Vagina (tissue), 2 donors: ENCODE data around the gene B3GALT4. TPM values are rescaled to one million over a fixed set of nuclear protein-coding genes. Genes with fewer than 3 reads are reported as not detected.
A peak's percentile ranks its signal among the peaks of the same experiment; 100 is the strongest.

Experiments
- DNase-seq, 2 donors: peaks; one replicate each; pipeline ENCODE4 v3.0.0-alpha.2; 2017; ENCODE audit errors: extremely low spot score in 2 of 2
- H3K27ac ChIP-seq: fragments of 200-600 bp; sonication (generic); one replicate; pipeline ENCODE4 v1.5.1; 2019
- H3K27me3 ChIP-seq: fragments of 200-600 bp; sonication (generic); one replicate; pipeline ENCODE4 v1.5.1; 2019
- H3K36me3 ChIP-seq, 2 donors: fragments of 200-600 bp; sonication (generic); one replicate each; pipeline ENCODE4 v1.5.1; 2017 to 2019
- H3K4me1 ChIP-seq: fragments of 200-600 bp; sonication (generic); one replicate; pipeline ENCODE4 v1.5.1; 2019
- H3K4me3 ChIP-seq, 2 donors: fragments of 200-600 bp; sonication (generic); 1 replicate in 1 of 2; 2 replicates in 1 of 2; pipeline ENCODE4 v1.5.1; 2016 to 2019
- H3K9me3 ChIP-seq: fragments of 200-600 bp; sonication (generic); one replicate; pipeline ENCODE4 v1.5.1; 2019
- POLR2A ChIP-seq, 2 donors: fragments of 450-650 bp; IDR thresholded peaks; one replicate each; pipeline ENCODE4 v1.6.1; 2017; ENCODE audit warnings: antibody characterized with exemption in 2 of 2, mild to moderate bottlenecking in 2 of 2, moderate library complexity in 2 of 2
- POLR2AphosphoS5 ChIP-seq, 2 donors: sonication (generic); formaldehyde crosslinking; IDR thresholded peaks; one replicate each; pipeline ENCODE4 v1.9.0; 2017; ENCODE audit warnings: antibody characterized with exemption in 2 of 2, mild to moderate bottlenecking in 2 of 2, low read depth in 1 of 2; ENCODE audit not compliant: insufficient read depth in 1 of 2
- intact Hi-C: fragments of 100-400 bp; cut with DNase I; formaldehyde crosslinking; loops from one replicate; pipeline ENCODE4 v1.15.1; 2023
- total RNA-seq: library from RNA; depleted of rRNA; stranded (reverse); fragments of >200 nt; gene quantifications from one replicate; pipeline ENCODE4 v1.2.3, GENCODE V29; 2016
- TF ChIP-seq, protein P1 (sequence below), 3 experiments: fragments of 450-650 bp in 2 of 3; fragments of 200-600 bp in 1 of 3; sonication (generic) in 1 of 3; IDR thresholded peaks; one replicate each; pipeline ENCODE4 v1.5.1; 2017 to 2019; ENCODE audit warnings: antibody characterized with exemption in 3 of 3, mild to moderate bottlenecking in 2 of 3, moderate library complexity in 2 of 3

The B3GALT4 gene
- total RNA-seq, 1 donor from 2014 or later = 14.0 TPM

DNA sequence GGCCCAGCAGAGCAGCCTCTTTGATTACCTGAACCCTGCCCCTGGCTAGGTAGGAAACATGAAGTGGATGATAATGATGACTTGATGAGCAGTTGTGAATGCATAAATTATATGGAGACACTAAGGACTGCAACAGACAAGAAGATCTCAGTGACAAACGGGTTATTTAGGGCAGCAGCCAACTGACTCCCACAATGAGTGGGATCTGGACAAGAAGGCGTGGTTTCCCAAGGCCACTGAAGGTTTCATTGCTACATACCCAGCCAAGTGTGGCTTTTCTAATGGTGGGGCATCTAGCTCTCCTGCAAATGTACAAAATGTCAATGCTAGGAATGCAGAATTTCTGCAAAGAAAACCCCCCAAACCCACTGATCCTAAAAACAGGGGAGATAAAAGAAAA is 39.2 kb upstream of the B3GALT4 start:
- Histone ChIP-seq H3K4me1 (no peaks in the 10 kb centered on the region), H3K4me3 (no peak overlapping the region), H3K27ac (no peak overlapping the region), H3K36me3 (no peaks in the 10 kb centered on the region), H3K27me3 (no peaks in the 10 kb centered on the region), H3K9me3 (no peaks in the 10 kb centered on the region)
- DNase-seq = no peak
- no peak for TF ChIP-seq POLR2A (IDR thresholded peaks at IDR 0.05)
- no peak for TF ChIP-seq POLR2AphosphoS5 (IDR thresholded peaks at IDR 0.05; ENCODE audit: insufficient read depth in 1 of 2, low read depth in 1 of 2)
- TF ChIP-seq, protein P1, sequence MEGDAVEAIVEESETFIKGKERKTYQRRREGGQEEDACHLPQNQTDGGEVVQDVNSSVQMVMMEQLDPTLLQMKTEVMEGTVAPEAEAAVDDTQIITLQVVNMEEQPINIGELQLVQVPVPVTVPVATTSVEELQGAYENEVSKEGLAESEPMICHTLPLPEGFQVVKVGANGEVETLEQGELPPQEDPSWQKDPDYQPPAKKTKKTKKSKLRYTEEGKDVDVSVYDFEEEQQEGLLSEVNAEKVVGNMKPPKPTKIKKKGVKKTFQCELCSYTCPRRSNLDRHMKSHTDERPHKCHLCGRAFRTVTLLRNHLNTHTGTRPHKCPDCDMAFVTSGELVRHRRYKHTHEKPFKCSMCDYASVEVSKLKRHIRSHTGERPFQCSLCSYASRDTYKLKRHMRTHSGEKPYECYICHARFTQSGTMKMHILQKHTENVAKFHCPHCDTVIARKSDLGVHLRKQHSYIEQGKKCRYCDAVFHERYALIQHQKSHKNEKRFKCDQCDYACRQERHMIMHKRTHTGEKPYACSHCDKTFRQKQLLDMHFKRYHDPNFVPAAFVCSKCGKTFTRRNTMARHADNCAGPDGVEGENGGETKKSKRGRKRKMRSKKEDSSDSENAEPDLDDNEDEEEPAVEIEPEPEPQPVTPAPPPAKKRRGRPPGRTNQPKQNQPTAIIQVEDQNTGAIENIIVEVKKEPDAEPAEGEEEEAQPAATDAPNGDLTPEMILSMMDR (IDR thresholded peaks at IDR 0.05) = no peak
- intact Hi-C loops = no loop called here

DNA sequence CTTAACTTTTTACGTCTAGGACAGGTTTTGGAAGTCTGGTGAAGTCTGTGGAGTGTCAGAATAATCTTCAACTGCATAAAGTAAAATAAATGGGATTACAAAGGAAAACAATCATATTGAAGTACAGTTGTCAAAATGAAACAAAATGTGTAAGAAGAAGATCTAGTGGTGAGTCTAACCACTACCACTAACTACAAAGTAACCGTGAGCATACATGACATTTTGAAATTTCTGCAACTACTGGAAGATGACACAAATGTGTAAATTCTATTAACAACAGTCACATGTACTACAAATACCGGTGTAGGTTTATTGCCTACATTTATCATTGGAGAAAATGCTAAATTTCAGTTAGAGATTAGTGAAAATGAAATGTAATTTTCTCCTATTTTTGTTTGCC is 35.0 kb upstream of the B3GALT4 start:
- no peaks in the 10 kb centered on the region for H3K9me3 ChIP-seq
- H3K4me3 ChIP-seq = no peak overlapping the region
- H3K27me3 ChIP-seq = no peaks in the 10 kb centered on the region
- no peak overlapping the region for H3K27ac ChIP-seq
- TF ChIP-seq POLR2A (IDR thresholded peaks at IDR 0.05) (no peak), POLR2AphosphoS5 (IDR thresholded peaks at IDR 0.05; ENCODE audit: insufficient read depth in 1 of 2, low read depth in 1 of 2) (no peak)
- TF ChIP-seq, protein P1 (IDR thresholded peaks at IDR 0.05) = no peak
- H3K4me1 ChIP-seq = no peaks in the 10 kb centered on the region
- intact Hi-C loops = loop anchor here (10.0 kb wide), 1 partner anchor 127 kb away; no protein-coding TSS in a partner anchor
- H3K36me3 ChIP-seq = no peaks in the 10 kb centered on the region
- DNase-seq = no peak

DNA sequence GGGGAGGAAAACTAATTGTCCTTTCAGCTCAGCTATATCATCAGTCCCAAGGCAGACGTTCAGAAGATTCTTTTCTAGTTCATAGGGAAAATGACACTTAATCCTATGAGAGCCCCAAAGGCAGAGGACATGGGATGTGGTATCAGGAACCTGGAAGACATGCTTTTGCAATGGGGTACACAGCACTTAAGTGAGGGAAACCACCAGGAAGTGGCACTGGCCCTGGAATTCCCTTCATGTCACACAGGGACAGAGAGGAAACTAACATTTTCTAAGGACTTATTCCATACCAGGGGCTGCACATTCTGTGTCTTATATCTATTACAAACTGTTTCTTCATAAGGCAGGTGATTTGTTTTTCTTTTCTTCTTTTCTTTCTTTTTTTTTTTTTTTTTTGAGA is 33.4 kb upstream of the B3GALT4 start:
- Histone ChIP-seq H3K4me1 (peaks cover 6% of the 10 kb centered on the region), H3K9me3 (no peaks in the 10 kb centered on the region), H3K4me3 (no peak overlapping the region), H3K36me3 (no peaks in the 10 kb centered on the region), H3K27me3 (no peaks in the 10 kb centered on the region), H3K27ac (no peak overlapping the region)
- no peak for DNase-seq
- intact Hi-C loops = loop anchor here (10.0 kb wide), 1 partner anchor 129 kb away; no protein-coding TSS in a partner anchor
- TF ChIP-seq POLR2A (IDR thresholded peaks at IDR 0.05) (no peak), POLR2AphosphoS5 (IDR thresholded peaks at IDR 0.05; ENCODE audit: insufficient read depth in 1 of 2, low read depth in 1 of 2) (no peak)
- TF ChIP-seq, protein P1 (IDR thresholded peaks at IDR 0.05) = no peak

DNA sequence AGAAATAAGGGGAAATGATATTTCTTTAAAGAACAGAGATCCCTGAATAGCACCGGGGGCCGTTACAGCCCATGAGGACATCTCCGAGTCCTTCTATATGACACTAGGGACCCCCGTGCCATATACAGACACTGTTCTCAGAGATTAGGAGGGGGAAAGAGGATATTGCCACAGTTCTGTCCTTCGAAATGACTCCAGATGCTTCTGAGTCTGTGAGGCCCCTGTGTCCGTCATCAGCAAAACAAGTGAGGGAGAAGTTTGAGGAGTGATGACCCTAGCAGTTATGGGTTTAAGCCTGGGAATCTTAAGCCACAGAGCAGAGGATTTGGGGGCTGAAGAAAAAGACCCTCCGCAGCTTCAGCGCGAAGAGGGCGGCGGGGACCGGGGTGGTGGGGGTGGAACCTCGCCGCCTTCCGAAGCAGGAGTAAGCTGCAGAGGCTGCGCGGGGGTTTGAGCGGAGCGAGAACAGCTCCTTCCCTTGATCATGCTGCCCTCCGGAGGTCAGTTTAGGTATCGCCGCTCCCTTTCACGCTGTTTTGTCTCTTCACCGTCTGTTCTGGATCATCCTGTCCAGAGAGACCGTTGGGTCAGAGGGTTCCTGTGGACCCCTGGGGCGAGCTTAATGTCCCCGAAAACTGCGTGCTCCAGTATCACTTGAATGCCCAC is 28.8 kb upstream of the B3GALT4 start:
- intact Hi-C loops = loop anchor here (5.0 to 10.0 kb wide), 3 partner anchors 86 to 231 kb away; no protein-coding TSS in a partner anchor

More for the DNA sequence above, 28.8 kb upstream of the B3GALT4 start:
- Histone ChIP-seq H3K4me1 (peaks cover 27% of the 10 kb centered on the region), H3K27ac (peak overlapping the region; percentile 96), H3K27me3 (no peaks in the 10 kb centered on the region), H3K9me3 (no peaks in the 10 kb centered on the region), H3K4me3 (peak overlapping the region; percentile 45 to 58), H3K36me3 (peaks cover 0 to 5% of the 10 kb centered on the region in 2 donors)
- TF ChIP-seq POLR2A (IDR thresholded peaks at IDR 0.05) = no peak
- TF ChIP-seq, protein P1 (IDR thresholded peaks at IDR 0.05) = peak; percentile 70 to 94 (median 87)
- peak in 1 of 2 donors; percentile 56 for TF ChIP-seq POLR2AphosphoS5 (IDR thresholded peaks at IDR 0.05; ENCODE audit: insufficient read depth in 1 of 2, low read depth in 1 of 2)
- peak in 1 of 2 donors; percentile 94 for DNase-seq
